Dedifferentiated amniotic fluid mesenchymal stem cell (primary cell): Measurements from ENCODE around the gene PCNA.
"Not testable (repeated sequence)": the region's sequence is repeated elsewhere in the genome, so short reads cannot be mapped to it uniquely, and the experiment has no call there.

Experiments
- DNase-seq: peaks from one replicate; pipeline ENCODE4 v3.0.0-alpha.2; 2016; ENCODE audit errors: extremely low spot score

The PCNA gene

GRCh38 chr20:5099009-5099408 lies 20.7 kb downstream of the PCNA start:
- not testable (repeated sequence) for DNase-seq

- no peak for DNase-seq
These were observed 23.3 kb downstream of the PCNA start for GRCh38 chr20:5096463-5096862.

- no peak for DNase-seq
These were observed 23.8 kb downstream of the PCNA start for GRCh38 chr20:5095931-5096330.

GRCh38 chr20:5095454-5095853 lies 24.3 kb downstream of the PCNA start:
- no peak for DNase-seq

- no peak for DNase-seq
These were observed 26.9 kb downstream of the PCNA start for GRCh38 chr20:5092765-5093339.

GRCh38 chr20:5091902-5092301 lies 27.9 kb downstream of the PCNA start:
- no peak for DNase-seq

- DNase-seq: no peak
These were observed 29.6 kb downstream of the PCNA start for GRCh38 chr20:5090191-5090590.

- no peak for DNase-seq
These were observed 31.1 kb downstream of the PCNA start for GRCh38 chr20:5088688-5089087.

- DNase-seq: no peak
These were observed 34.4 kb downstream of the PCNA start for GRCh38 chr20:5085380-5085779.

- peak; percentile 73 for DNase-seq
These were observed 39.3 kb downstream of the PCNA start for GRCh38 chr20:5080384-5080877.

GRCh38 chr20:5078399-5078958 lies 41.3 kb downstream of the PCNA start:
- DNase-seq: no peak

GRCh38 chr20:5077761-5078387 lies 41.9 kb downstream of the PCNA start:
- DNase-seq: no peak

GRCh38 chr20:5076913-5077312 lies 42.8 kb downstream of the PCNA start:
- not testable (repeated sequence) for DNase-seq

GRCh38 chr20:5074232-5074674 lies 45.5 kb downstream of the PCNA start:
- no peak for DNase-seq

GRCh38 chr20:5073660-5074231 lies 46.0 kb downstream of the PCNA start:
- DNase-seq: no peak

GRCh38 chr20:5072756-5073659 lies 46.8 kb downstream of the PCNA start:
- peak; percentile 79 for DNase-seq

- not testable (repeated sequence) for DNase-seq
These were observed 47.8 kb downstream of the PCNA start for GRCh38 chr20:5071942-5072341.

GRCh38 chr20:5070570-5070969 lies 49.2 kb downstream of the PCNA start:
- DNase-seq: no peak

GRCh38 chr20:5070081-5070480 lies 49.7 kb downstream of the PCNA start:
- DNase-seq: no peak

- no peak for DNase-seq
These were observed 50.5 kb downstream of the PCNA start for GRCh38 chr20:5069141-5069806.
